DOHH2 (cell line): ENCODE results near the gene PZP.
"Not testable (repeated sequence)": the region's sequence is repeated elsewhere in the genome, so short reads cannot be mapped to it uniquely, and the experiment has no call there.

Source experiments
- H3F3A ChIP-seq: fragments of 200-600 bp; sonication (generic), shearing (Covaris generic); 2 replicates; pipeline ENCODE4 v1.6.0; 2016; ENCODE audit warnings: antibody characterized with exemption, mild to moderate bottlenecking; ENCODE audit not compliant: control insufficient read depth, insufficient read depth
- H3K27ac ChIP-seq: fragments of 200-600 bp; sonication (generic); 2 replicates; pipeline ENCODE4 v1.5.1; 2014; ENCODE audit warnings: low read depth, mild to moderate bottlenecking, low read length, moderate library complexity
- H3K27me3 ChIP-seq: fragments of 200-600 bp; sonication (generic); 2 replicates; pipeline ENCODE4 v1.6.1; 2014; ENCODE audit warnings: mild to moderate bottlenecking, low read length, mixed read lengths; ENCODE audit not compliant: control insufficient read depth
- H3K36me3 ChIP-seq: fragments of 200-600 bp; sonication (generic); 2 replicates; pipeline ENCODE4 v1.6.1; 2014; ENCODE audit warnings: mild to moderate bottlenecking, low read length, moderate library complexity, mixed read lengths; ENCODE audit not compliant: control insufficient read depth
- H3K4me1 ChIP-seq: fragments of 200-600 bp; sonication (generic); 2 replicates; pipeline ENCODE4 v1.6.1; 2014; ENCODE audit warnings: mild to moderate bottlenecking, low read length, mixed read lengths; ENCODE audit not compliant: control insufficient read depth
- H3K4me2 ChIP-seq: fragments of 200-600 bp; sonication (generic); 2 replicates; pipeline ENCODE4 v1.6.0; 2014; ENCODE audit warnings: mild to moderate bottlenecking, low read length, moderate library complexity
- H3K4me3 ChIP-seq: fragments of 200-600 bp; sonication (generic); 2 replicates; pipeline ENCODE4 v1.5.1; 2014; ENCODE audit warnings: mild to moderate bottlenecking, low read length, mixed read lengths
- H3K79me2 ChIP-seq: fragments of 200-600 bp; sonication (generic); 2 replicates; pipeline ENCODE4 v1.6.1; 2014; ENCODE audit warnings: mild to moderate bottlenecking, low read length, mixed read lengths; ENCODE audit not compliant: control insufficient read depth
- H3K9me2 ChIP-seq: fragments of 200-600 bp; sonication (generic); replicated peaks from 2 replicates; pipeline ENCODE4 v1.6.1; 2014; ENCODE audit warnings: mild to moderate bottlenecking, low read length, mixed read lengths; ENCODE audit not compliant: control insufficient read depth
- H3K9me3 ChIP-seq: fragments of 200-600 bp; sonication (generic); 2 replicates; pipeline ENCODE4 v1.6.1; 2014; ENCODE audit warnings: antibody characterized with exemption, low read length, mixed read lengths; ENCODE audit not compliant: control insufficient read depth, insufficient read depth
- H4K20me1 ChIP-seq: fragments of 200-600 bp; sonication (generic); 2 replicates; pipeline ENCODE4 v1.6.0; 2014; ENCODE audit warnings: low read depth, mild to moderate bottlenecking, antibody characterized with exemption, low read length, moderate library complexity; ENCODE audit not compliant: control insufficient read depth, insufficient read depth
- EZH2phosphoT487 ChIP-seq: fragments of 200-600 bp; sonication (generic); IDR thresholded peaks from 2 replicates; pipeline ENCODE4 v1.6.1; 2017; ENCODE audit warnings: borderline replicate concordance, mild to moderate bottlenecking, antibody characterized with exemption, low read length, moderate library complexity, mixed read lengths
- TF ChIP-seq, protein P1 (sequence below): fragments of 200-600 bp; sonication (generic); IDR thresholded peaks from one replicate; pipeline ENCODE4 v1.5.1; 2014; ENCODE audit warnings: antibody characterized with exemption, mild to moderate bottlenecking, low read depth, low read length; ENCODE audit not compliant: poor library complexity, severe bottlenecking

PZP gene

DNA sequence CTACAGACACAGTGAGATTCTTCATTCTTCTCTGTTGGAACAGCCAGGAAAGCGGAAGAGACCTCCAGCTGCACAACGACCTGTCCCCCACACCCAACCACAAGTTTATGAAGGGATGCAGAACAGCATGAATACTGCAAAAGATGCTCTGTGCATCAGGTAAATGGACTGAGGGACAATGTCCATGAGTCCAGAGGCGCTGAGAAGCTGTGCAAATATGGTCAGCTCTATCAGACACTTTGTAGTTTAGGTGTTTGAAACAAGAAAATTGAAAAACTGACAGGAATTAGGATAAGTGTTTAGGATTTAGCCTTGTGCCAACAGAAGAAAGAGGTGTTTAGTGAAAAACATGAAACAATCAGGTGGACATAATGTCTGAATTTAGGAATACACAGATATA is 33.1 kb upstream of the PZP start:
- no peaks in the 10 kb centered on the region for H3F3A ChIP-seq
- no peak overlapping the region for H3K4me2 ChIP-seq
- TF ChIP-seq EZH2phosphoT487: no peak
- TF ChIP-seq, protein P1, sequence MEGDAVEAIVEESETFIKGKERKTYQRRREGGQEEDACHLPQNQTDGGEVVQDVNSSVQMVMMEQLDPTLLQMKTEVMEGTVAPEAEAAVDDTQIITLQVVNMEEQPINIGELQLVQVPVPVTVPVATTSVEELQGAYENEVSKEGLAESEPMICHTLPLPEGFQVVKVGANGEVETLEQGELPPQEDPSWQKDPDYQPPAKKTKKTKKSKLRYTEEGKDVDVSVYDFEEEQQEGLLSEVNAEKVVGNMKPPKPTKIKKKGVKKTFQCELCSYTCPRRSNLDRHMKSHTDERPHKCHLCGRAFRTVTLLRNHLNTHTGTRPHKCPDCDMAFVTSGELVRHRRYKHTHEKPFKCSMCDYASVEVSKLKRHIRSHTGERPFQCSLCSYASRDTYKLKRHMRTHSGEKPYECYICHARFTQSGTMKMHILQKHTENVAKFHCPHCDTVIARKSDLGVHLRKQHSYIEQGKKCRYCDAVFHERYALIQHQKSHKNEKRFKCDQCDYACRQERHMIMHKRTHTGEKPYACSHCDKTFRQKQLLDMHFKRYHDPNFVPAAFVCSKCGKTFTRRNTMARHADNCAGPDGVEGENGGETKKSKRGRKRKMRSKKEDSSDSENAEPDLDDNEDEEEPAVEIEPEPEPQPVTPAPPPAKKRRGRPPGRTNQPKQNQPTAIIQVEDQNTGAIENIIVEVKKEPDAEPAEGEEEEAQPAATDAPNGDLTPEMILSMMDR: no peak
- H4K20me1 ChIP-seq: no peaks in the 10 kb centered on the region
- no peaks in the 10 kb centered on the region for H3K79me2 ChIP-seq
- peaks cover 55% of the 10 kb centered on the region for H3K27me3 ChIP-seq
- no peak overlapping the region for H3K27ac ChIP-seq
- H3K9me2 ChIP-seq: no peaks in the 10 kb centered on the region
- no peak overlapping the region for H3K4me3 ChIP-seq
- H3K36me3 ChIP-seq: no peaks in the 10 kb centered on the region
- H3K9me3 ChIP-seq: no peaks in the 10 kb centered on the region
- no peaks in the 10 kb centered on the region for H3K4me1 ChIP-seq

DNA sequence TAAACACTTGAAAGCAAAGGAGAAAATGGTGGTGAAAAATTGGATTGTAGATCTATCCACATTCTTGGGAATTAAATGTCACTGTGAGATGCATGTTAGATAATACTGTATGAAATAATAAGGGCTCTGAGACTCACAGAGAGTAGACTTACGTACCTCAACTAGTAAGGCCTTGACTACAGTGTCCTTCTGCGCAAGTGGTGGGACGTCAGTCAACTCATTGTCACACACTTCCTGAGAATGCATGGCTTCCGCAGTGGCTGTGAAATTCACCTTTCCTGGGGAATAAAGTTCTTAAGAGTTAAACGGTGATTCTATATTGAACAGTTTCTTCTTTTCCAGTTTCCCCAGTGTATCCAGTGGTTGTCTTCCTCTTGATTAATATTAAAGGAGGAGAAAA is 32.6 kb upstream of the PZP start:
- H4K20me1 ChIP-seq: no peaks in the 10 kb centered on the region
- no peaks in the 10 kb centered on the region for H3K4me1 ChIP-seq
- H3K36me3 ChIP-seq: no peaks in the 10 kb centered on the region
- H3K27me3 ChIP-seq: peaks cover 55% of the 10 kb centered on the region
- no peaks in the 10 kb centered on the region for H3F3A ChIP-seq
- no peaks in the 10 kb centered on the region for H3K9me3 ChIP-seq
- H3K79me2 ChIP-seq: no peaks in the 10 kb centered on the region
- no peak overlapping the region for H3K4me3 ChIP-seq
- H3K27ac ChIP-seq: no peak overlapping the region
- H3K9me2 ChIP-seq: no peaks in the 10 kb centered on the region
- no peak for TF ChIP-seq EZH2phosphoT487
- TF ChIP-seq, protein P1: no peak
- no peak overlapping the region for H3K4me2 ChIP-seq

DNA sequence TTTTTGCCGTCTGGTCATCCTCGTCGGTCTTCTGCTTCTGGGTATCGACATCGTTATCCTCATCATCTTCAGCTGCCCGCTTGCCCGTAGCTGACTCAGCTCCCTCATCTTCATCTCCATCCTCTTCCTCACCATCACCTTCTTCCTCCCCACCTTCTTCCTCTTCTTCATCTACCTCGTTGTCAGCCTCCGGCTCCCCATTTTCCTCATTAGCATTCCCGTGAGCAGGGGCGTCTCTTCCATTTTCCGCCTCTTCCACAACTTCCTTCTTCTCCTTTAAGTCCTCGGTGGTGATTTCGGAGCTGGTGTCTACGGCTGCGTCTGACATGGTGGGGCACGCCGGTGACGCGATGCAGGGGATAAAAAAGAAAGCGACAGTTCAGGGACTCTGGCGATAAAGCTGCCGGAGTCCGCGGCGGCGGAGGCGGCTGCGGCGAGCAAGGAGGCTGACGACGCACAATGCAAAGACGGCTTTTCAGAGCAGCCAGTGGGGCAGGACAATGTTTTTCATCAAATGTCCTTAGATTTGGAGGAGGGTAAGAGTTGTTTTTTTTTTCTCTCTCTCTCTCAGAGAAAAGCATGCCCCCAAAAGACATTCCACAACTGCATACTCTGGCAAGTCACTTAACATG is 31.9 kb upstream of the PZP start:
- H3F3A ChIP-seq, H3K4me1 ChIP-seq, H3K36me3 ChIP-seq, H3K27ac ChIP-seq, H3K9me2 ChIP-seq, H3K79me2 ChIP-seq, H4K20me1 ChIP-seq, H3K9me3 ChIP-seq: not testable (repeated sequence)
- Histone ChIP-seq H3K4me2 (peak overlapping the region; percentile 54), H3K4me3 (peak overlapping the region; percentile 50), H3K27me3 (peaks cover 54% of the 10 kb centered on the region)

DNA sequence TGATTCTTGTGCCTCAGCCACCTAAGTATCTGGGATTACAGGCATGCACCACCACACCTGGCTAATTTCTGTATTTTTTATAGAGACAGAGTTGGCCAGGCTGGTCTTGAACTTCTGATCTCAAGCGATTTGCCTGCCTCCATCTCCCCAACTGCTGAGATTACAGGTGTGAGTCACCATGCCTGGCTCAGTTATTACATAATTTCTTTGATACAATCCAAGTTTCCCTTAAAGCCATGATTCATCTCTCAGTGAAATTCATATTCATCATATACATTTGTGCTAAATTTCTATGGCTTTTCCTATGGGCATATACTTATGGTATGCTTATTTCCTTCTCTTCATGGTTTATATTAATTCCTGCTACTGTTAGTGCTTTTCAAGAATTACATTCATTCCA is 29.1 kb upstream of the PZP start:
- TF ChIP-seq EZH2phosphoT487: no peak
- TF ChIP-seq, protein P1: no peak
- peaks cover 57% of the 10 kb centered on the region for H3K27me3 ChIP-seq
- H3K79me2 ChIP-seq: no peaks in the 10 kb centered on the region
- no peaks in the 10 kb centered on the region for H3F3A ChIP-seq
- H4K20me1 ChIP-seq: no peaks in the 10 kb centered on the region
- H3K4me1 ChIP-seq: no peaks in the 10 kb centered on the region
- H3K9me3 ChIP-seq: no peaks in the 10 kb centered on the region
- H3K4me3 ChIP-seq: no peak overlapping the region
- no peaks in the 10 kb centered on the region for H3K9me2 ChIP-seq
- no peak overlapping the region for H3K4me2 ChIP-seq
- H3K27ac ChIP-seq: no peak overlapping the region
- H3K36me3 ChIP-seq: no peaks in the 10 kb centered on the region
